D721Med (cell line): ENCODE measurements around the gene PPP2R5C.

Source experiments
- DNase-seq: peaks from one replicate; pipeline ENCODE4 v3.0.0; 2011; ENCODE audit warnings: low spot score; ENCODE audit not compliant: insufficient read length
- FAIRE-seq: peaks from 2 replicates; lab custom pipeline; 2011; peaks lifted over from hg19 to GRCh38; lab: Jason Lieb, UNC
- CTCF ChIP-seq: IDR thresholded peaks from 2 replicates; pipeline ENCODE4 v1.5.1; 2012; ENCODE audit warnings: mild to moderate bottlenecking, control low read depth; ENCODE audit not compliant: insufficient read depth; ENCODE audit errors: missing control alignments

The PPP2R5C gene

GRCh38 chr14:101830271-101830670, 68.8 kb downstream of the PPP2R5C start:
- no peak for TF ChIP-seq CTCF
- DNase-seq, result no peak
- FAIRE-seq, result no peak

DNA sequence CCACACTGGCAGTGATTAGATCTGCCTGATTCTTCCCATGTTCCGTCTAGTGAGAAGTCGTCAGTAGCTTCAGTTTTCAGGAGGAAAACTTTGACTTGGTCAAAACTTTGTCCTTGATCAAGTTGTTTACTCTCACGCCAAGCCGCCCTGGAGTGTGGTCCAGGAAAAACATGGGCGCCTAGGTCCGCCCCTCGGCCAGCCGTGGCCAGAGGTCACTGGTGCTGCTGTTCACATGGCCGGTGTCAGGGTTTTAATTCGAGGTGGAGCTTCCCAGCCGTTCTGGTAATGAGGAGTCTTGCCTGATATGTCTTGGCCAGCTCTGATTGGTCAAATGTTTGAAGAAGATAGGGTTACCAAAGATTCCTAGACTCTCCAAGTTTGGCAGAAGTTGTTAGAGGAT, 71.5 kb downstream of the PPP2R5C start:
- DNase-seq, result no peak
- no peak for FAIRE-seq
- TF ChIP-seq CTCF, result no peak

GRCh38 chr14:101834397-101834796, 72.9 kb downstream of the PPP2R5C start:
- DNase-seq, result no peak
- TF ChIP-seq CTCF, result no peak
- no peak for FAIRE-seq

DNA sequence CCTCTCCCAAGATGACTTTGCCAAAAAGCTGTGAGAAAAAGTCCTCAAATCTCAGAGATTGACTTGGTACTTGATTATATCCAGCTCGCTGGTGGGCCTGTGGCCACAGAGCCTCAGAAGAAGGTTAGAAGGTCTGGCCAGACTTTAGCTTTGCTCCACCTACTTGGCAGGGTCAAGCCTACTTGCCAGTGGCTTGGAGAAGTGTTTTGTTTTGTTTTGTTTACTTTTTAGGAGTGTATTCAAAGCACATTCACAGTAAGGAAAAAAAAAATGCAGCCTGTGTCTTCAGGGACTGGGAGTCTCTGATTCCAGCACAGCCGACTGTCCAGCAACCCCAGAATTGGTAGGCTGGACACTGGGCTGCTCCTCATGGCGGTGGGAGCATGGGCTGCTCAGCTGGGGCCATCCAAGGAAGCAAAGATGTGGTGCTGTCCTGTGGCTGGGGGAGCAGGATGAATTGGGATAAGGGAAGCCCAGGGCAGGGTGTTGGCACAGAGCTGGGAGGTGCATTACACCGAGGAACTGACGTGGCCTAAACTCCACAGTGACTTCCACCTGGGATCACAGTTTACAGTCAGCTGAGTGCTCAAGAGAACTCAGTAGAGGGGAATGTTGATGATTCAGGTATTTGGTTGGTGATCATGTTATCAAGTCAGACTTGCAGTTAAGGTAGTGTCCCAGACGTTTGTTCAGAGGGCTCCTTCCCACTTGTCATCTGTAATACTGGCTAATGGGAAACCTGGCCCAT, 73.5 kb downstream of the PPP2R5C start:
- no peak for FAIRE-seq
- no peak for DNase-seq
- TF ChIP-seq CTCF, result no peak

DNA sequence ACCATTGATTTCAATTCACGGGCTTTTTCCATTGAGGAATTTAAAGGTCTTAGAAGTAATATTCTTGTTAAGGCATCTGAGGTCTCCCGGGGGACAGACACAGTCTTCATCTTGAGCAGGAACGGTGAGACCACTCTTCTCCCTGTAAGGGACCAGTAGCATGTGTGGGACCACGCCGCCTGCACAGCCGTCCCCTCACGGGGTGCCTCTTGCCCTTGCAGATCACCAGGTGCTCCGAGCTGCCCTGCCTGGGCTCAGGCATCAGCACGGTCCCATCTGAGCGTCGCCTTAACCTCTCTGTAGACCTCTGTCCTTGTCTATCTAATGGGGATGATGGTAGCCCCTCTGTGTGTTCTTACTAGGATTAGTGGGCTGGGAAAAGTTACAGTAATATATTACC, 74.1 kb downstream of the PPP2R5C start:
- DNase-seq, result no peak
- no peak for FAIRE-seq
- TF ChIP-seq CTCF, result no peak

DNA sequence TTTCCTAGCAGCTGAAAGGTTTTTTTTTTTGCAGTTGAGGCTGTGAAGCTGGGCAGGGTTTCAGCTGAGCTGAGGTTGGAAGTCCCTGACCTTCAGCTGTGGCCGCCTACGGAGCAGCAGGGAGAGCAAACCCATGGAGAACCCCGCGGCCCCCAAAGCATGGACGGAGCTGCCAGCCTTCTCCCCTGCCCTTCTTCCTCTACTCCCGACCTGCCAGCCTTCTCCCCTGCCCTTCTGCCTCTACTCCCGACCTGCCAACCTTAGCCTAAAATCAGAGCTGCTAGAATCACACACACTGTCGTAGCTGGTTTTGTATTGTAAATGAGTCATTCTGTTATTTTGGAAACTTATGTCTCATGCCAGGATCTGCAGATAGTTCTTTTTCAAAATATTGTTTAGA, 74.6 kb downstream of the PPP2R5C start:
- no peak for FAIRE-seq
- DNase-seq, result no peak
- TF ChIP-seq CTCF, result no peak

- no peak for TF ChIP-seq CTCF
- FAIRE-seq (no peak), DNase-seq (no peak)
Observed at GRCh38 chr14:101838476-101838875, 77.0 kb downstream of the PPP2R5C start.
